Measurements from ENCODE around the gene PDIK1L. TPM values are rescaled to one million over a fixed set of nuclear protein-coding genes. Genes with fewer than 3 reads are reported as not detected.
A peak's percentile ranks its signal among the peaks of the same experiment; 100 is the strongest.

The PDIK1L gene
- total RNA-seq, 1 experiment from 2014 or later, result 5.6 TPM

DNA sequence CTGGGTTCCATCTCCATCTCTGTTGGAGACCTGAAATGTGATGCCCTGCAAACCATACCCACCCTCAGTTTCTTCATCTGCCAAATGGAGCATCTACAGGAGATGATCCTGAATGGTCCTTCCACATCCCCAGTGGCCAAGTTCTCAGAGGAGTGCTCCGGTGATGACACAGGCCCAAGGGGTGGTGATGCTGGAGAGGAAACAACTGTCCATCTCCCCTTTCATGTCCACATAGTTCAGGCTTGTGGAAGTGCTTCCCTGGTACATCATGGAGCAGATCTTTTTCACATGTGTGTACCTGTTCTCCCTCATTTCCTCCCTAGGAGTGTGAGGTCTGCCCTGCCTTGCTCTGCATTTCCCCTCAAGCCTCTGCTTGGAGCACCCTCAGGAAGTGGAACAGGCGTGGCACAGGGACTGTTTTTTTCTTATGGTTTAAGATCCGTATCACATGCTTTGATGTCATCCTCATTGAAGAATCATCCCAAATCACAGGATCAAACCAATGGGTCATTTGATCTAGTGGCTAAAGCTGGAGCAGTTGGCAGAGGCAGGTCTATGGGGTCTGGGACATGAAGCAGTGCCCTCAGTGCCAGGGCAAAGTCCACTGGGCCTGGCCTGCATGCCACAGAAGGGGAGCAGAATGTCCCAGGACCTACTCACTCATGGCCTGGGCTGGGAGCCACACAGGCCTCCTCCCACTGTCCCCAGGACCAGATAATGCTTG lies 36.0 kb upstream of the PDIK1L start:
- no CpG with 5 or more reads among the region's 3 CpGs for WGBS (ENCODE audit: extremely low coverage, insufficient read length, low lambda C conversion rate)
- Mint-ChIP-seq H3K9me3 (no peaks in the 10 kb centered on the region; a peak in 1 of 5 replicates), H3K4me1 (peaks cover 12 to 15% of the 10 kb centered on the region in 2 experiments), H3K4me3 (no peak overlapping the region), H3K36me3 (ENCODE audit: insufficient read depth in 1 of 3, low read depth in 3 of 3) (no peaks in the 10 kb centered on the region; a peak in 1 of 7 replicates), H3K27me3 (ENCODE audit: low read depth) (peaks cover 15% of the 10 kb centered on the region), H3K27ac (peak overlapping the region in 1 of 3 experiments; percentile 13; a peak in 1 of 7 replicates)
- no peaks in the 10 kb centered on the region for H3K79me2 ChIP-seq (ENCODE audit: insufficient read depth, low read length)
- no peak overlapping the region for H2BK12ac ChIP-seq (ENCODE audit: insufficient read length, low read depth, low read length)
- H2BK120ac ChIP-seq (ENCODE audit: low read depth, low read length, poor library complexity, severe bottlenecking), result no peak overlapping the region
- no peak overlapping the region for H3K56ac ChIP-seq (ENCODE audit: insufficient read length, low read depth, low read length)
- no peak for DNase-seq
- no peak overlapping the region for H3K4me2 ChIP-seq (ENCODE audit: insufficient read depth, insufficient read length, low read length)
- no peak overlapping the region for H2BK20ac ChIP-seq (ENCODE audit: low read depth, low read length, poor library complexity, severe bottlenecking)
- H3K23ac ChIP-seq (ENCODE audit: insufficient read length, low read depth, low read length), result no peak overlapping the region
- no peak overlapping the region for H4K8ac ChIP-seq (replicated peaks; ENCODE audit: insufficient read length, low read depth, low read length)
- H3T11ph ChIP-seq (ENCODE audit: low read length), result no peak overlapping the region
- H3K23me2 ChIP-seq (ENCODE audit: insufficient read length, low read depth, low read length, poor library complexity, severe bottlenecking), result no peaks in the 10 kb centered on the region
- no peak overlapping the region for H3K9ac ChIP-seq (ENCODE audit: extremely low read depth, insufficient read length, low read length)
- H4K91ac ChIP-seq (ENCODE audit: insufficient read length, low read depth, low read length), result no peak overlapping the region
- no peaks in the 10 kb centered on the region; the same call in 1 of the 2 replicates for H3K4me1 ChIP-seq (ENCODE audit: insufficient read depth, low read length)
- no peak overlapping the region for H4K5ac ChIP-seq (ENCODE audit: insufficient read length, low read depth, low read length)
- no peak overlapping the region for H3K18ac ChIP-seq (ENCODE audit: insufficient read length, low read depth, low read length)
- no peak overlapping the region for H2BK5ac ChIP-seq (ENCODE audit: insufficient read length, low read length)
- no peaks in the 10 kb centered on the region for H4K20me1 ChIP-seq (ENCODE audit: control insufficient read depth, insufficient read depth, insufficient read length)
- no peaks in the 10 kb centered on the region for H3K27me3 ChIP-seq (ENCODE audit: insufficient read depth, low read length)
- H2AFZ ChIP-seq (ENCODE audit: low read length), result no peak overlapping the region
- no peak overlapping the region for H2BK15ac ChIP-seq (ENCODE audit: low read depth, low read length)
- no peak overlapping the region for H3K4ac ChIP-seq (ENCODE audit: low read depth, low read length)
- H3K9me3 ChIP-seq (ENCODE audit: control insufficient read depth, low read depth, low read length), result no peaks in the 10 kb centered on the region
- no peak overlapping the region for H2AK5ac ChIP-seq (ENCODE audit: insufficient read length, low read length)
- no peak overlapping the region for H3K27ac ChIP-seq (ENCODE audit: insufficient read length, low read depth, low read length)
- no peaks in the 10 kb centered on the region for H3K79me1 ChIP-seq (ENCODE audit: insufficient read depth, low read depth, low read length, poor library complexity, severe bottlenecking)
- no peak overlapping the region; the same call in 1 of the 2 replicates for H3K14ac ChIP-seq (ENCODE audit: insufficient read depth, low read length)
- TF ChIP-seq CTCF (conservative IDR thresholded peaks at IDR 0.05), result no peak
